GM23338 (cell line): ENCODE results near the gene PKD2. TPM values are rescaled to one million over a fixed set of nuclear protein-coding genes. Genes with fewer than 3 reads are reported as not detected.

ENCODE experiments used
- ATAC-seq: fragments of 200-7000 bp; cut with Tn5 transposase; 3 replicates; pipeline ENCODE4 v1.9.1; 2020
- DNase-seq: peaks from one replicate; pipeline ENCODE4 v3.0.0-alpha.2; 2015; ENCODE audit warnings: low spot score
- H2AFZ ChIP-seq: fragments of 200-600 bp; sonication (generic); 2 replicates; pipeline ENCODE4 v1.8.0; 2016; ENCODE audit warnings: antibody characterized with exemption, mild to moderate bottlenecking, moderate library complexity
- H3F3A ChIP-seq: fragments of 200-600 bp; sonication (generic); replicated peaks from 2 replicates; pipeline ENCODE4 v1.8.0; 2017; ENCODE audit warnings: antibody characterized with exemption, mixed run types, low read depth
- H3K27ac ChIP-seq: fragments of 200-600 bp; sonication (generic); 2 replicates; pipeline ENCODE4 v1.6.1; 2016; ENCODE audit warnings: low read depth
- H3K27me3 ChIP-seq: fragments of 200-600 bp; sonication (generic); 2 replicates; pipeline ENCODE4 v1.8.0; 2016; ENCODE audit warnings: mild to moderate bottlenecking, mixed run types, moderate library complexity; ENCODE audit not compliant: insufficient read depth
- H3K36me3 ChIP-seq: fragments of 200-600 bp; sonication (generic); 2 replicates; pipeline ENCODE4 v1.8.0; 2016; ENCODE audit warnings: mild to moderate bottlenecking; ENCODE audit not compliant: insufficient read depth
- H3K4me1 ChIP-seq: fragments of 200-600 bp; sonication (generic); 2 replicates; pipeline ENCODE4 v1.8.0; 2016; ENCODE audit warnings: mild to moderate bottlenecking, moderate library complexity; ENCODE audit not compliant: insufficient read depth
- H3K4me2 ChIP-seq: fragments of 200-600 bp; sonication (generic); 2 replicates; pipeline ENCODE4 v1.7.1; 2017; ENCODE audit warnings: mixed run types
- H3K4me3 ChIP-seq: fragments of 200-600 bp; sonication (generic); 2 replicates; pipeline ENCODE4 v1.6.1; 2016; ENCODE audit warnings: mixed run types
- H3K79me2 ChIP-seq: fragments of 200-600 bp; sonication (generic); replicated peaks from 2 replicates; pipeline ENCODE4 v1.8.0; 2017; ENCODE audit warnings: mild to moderate bottlenecking; ENCODE audit not compliant: insufficient read depth
- H3K9me2 ChIP-seq: fragments of 200-600 bp; sonication (generic); 2 replicates; pipeline ENCODE4 v1.8.0; 2017; ENCODE audit not compliant: insufficient read depth
- H4K20me1 ChIP-seq: fragments of 200-600 bp; sonication (generic); replicated peaks from 2 replicates; pipeline ENCODE4 v1.8.0; 2017; ENCODE audit warnings: mild to moderate bottlenecking; ENCODE audit not compliant: insufficient read depth
- H3K27ac Mint-ChIP-seq: 2 replicates; pipeline ENCODE4 v1.8.0; 2020; ENCODE audit warnings: inconsistent platforms, mild to moderate bottlenecking, moderate library complexity, mixed read lengths
- H3K27me3 Mint-ChIP-seq: 3 replicates; pipeline ENCODE4 v1.8.0; 2022; ENCODE audit warnings: low read depth, mild to moderate bottlenecking, moderate library complexity, mixed read lengths, inconsistent platforms; ENCODE audit not compliant: insufficient read depth, poor library complexity
- H3K36me3 Mint-ChIP-seq: 3 replicates; pipeline ENCODE4 v1.8.0; 2021; ENCODE audit warnings: low read depth, mild to moderate bottlenecking, inconsistent platforms, moderate library complexity, mixed read lengths
- H3K4me1 Mint-ChIP-seq: 3 replicates; pipeline ENCODE4 v1.8.0; 2020; ENCODE audit warnings: mild to moderate bottlenecking, inconsistent platforms, mixed read lengths
- H3K4me3 Mint-ChIP-seq: 3 replicates; pipeline ENCODE4 v1.8.0; 2021; ENCODE audit warnings: moderate library complexity, mild to moderate bottlenecking, inconsistent platforms, mixed read lengths
- H3K9me3 Mint-ChIP-seq: 3 replicates; pipeline ENCODE4 v1.8.0; 2020; ENCODE audit warnings: moderate library complexity, mild to moderate bottlenecking, inconsistent platforms, mixed read lengths
- CTCF ChIP-seq, 2 experiments: fragments of 200-600 bp in 1 of 2; sonication (generic) in 1 of 2; conservative IDR thresholded peaks; 2 replicates each; pipeline versions ENCODE4 v1.5.1 to v1.6.1; 2016 to 2017; ENCODE audit warnings: antibody characterized with exemption in 2 of 2, low read depth in 2 of 2, mild to moderate bottlenecking in 2 of 2, moderate library complexity in 1 of 2
- ETS1 ChIP-seq: IDR thresholded peaks from 2 replicates; pipeline ENCODE4 v1.6.1; 2016; ENCODE audit warnings: antibody characterized with exemption
- EZH2 ChIP-seq: fragments of 200-600 bp; sonication (generic); IDR thresholded peaks from one replicate; pipeline ENCODE4 v1.8.0; 2017; ENCODE audit warnings: antibody characterized with exemption, mild to moderate bottlenecking, low read depth; ENCODE audit not compliant: unreplicated experiment
- EZH2phosphoT487 ChIP-seq: fragments of 200-600 bp; sonication (generic); IDR thresholded peaks from one replicate; pipeline ENCODE4 v1.8.1; 2018; ENCODE audit warnings: antibody characterized with exemption; ENCODE audit not compliant: unreplicated experiment
- JUNB ChIP-seq: IDR thresholded peaks from one replicate; pipeline ENCODE4 v1.6.1; 2016; ENCODE audit warnings: antibody characterized with exemption; ENCODE audit not compliant: unreplicated experiment
- NANOG ChIP-seq: IDR thresholded peaks from 2 replicates; pipeline ENCODE4 v1.6.1; 2016; ENCODE audit warnings: antibody characterized with exemption, borderline replicate concordance
- POLR2AphosphoS5 ChIP-seq: IDR thresholded peaks from 2 replicates; pipeline ENCODE4 v1.6.1; 2016; ENCODE audit warnings: antibody characterized with exemption, low read depth
- REST ChIP-seq: IDR thresholded peaks from one replicate; pipeline ENCODE4 v1.6.1; 2018; ENCODE audit warnings: antibody characterized with exemption; ENCODE audit not compliant: unreplicated experiment
- STAT1 ChIP-seq: IDR thresholded peaks from one replicate; pipeline ENCODE4 v1.6.1; 2016; ENCODE audit warnings: antibody characterized with exemption; ENCODE audit not compliant: unreplicated experiment
- ZNF114 ChIP-seq: fragments of 250-450 bp; sonication (Bioruptor Pico); IDR thresholded peaks from 2 replicates; pipeline ENCODE4 v1.5.0; 2020; ENCODE audit warnings: mild to moderate bottlenecking, moderate library complexity
- ZNF462 ChIP-seq: fragments of 250-450 bp; sonication (Bioruptor Pico); IDR thresholded peaks from 2 replicates; pipeline ENCODE4 v1.5.0; 2020; ENCODE audit warnings: mild to moderate bottlenecking, moderate library complexity
- polyA plus RNA-seq: library from polyadenylated mRNA; unstranded; fragments of >200 nt; fragmentation: Nextera tagmentation; extraction: Ambion mirVana; gene quantifications from 2 replicates; pipeline ENCODE4 v1.2.1, GENCODE V29; 2016
- total RNA-seq: library from RNA; depleted of rRNA; stranded (reverse); fragments of >200 nt; shearing (Covaris generic); gene quantifications from 2 replicates; pipeline ENCODE4 v1.2.3, GENCODE V29; 2014

Gene PKD2
- total and polyA plus RNA-seq, 2 experiments from 2014 or later: 17.9 to 45.3 TPM

- TF ChIP-seq ZNF462 (CRISPR knock-in tag): no peak
- TF ChIP-seq STAT1: no peak
- TF ChIP-seq EZH2: no peak
- no peak for TF ChIP-seq EZH2phosphoT487
- no peak for TF ChIP-seq NANOG
- TF ChIP-seq POLR2AphosphoS5: no peak
These were observed 71.1 kb downstream of the PKD2 start (continued) for GRCh38 chr4:88078579-88078978.

- H3K79me2 ChIP-seq: no peaks in the 10 kb centered on the region
- no peaks in the 10 kb centered on the region for H3K4me1 ChIP-seq
- no peaks in the 10 kb centered on the region for H3K9me2 ChIP-seq
- ATAC-seq (no peak), DNase-seq (no peak)
- H3K4me2 ChIP-seq: no peak overlapping the region
- no peak overlapping the region for H3K4me3 ChIP-seq
- peaks cover 5% of the 10 kb centered on the region for H3K36me3 ChIP-seq
- Mint-ChIP-seq H3K4me1 (no peaks in the 10 kb centered on the region; the same call in 2 of the 3 replicates), H3K4me3 (no peak overlapping the region), H3K27ac (no peak overlapping the region), H3K27me3 (no peaks in the 10 kb centered on the region), H3K36me3 (peaks cover 3% of the 10 kb centered on the region; the same call in 2 of the 3 replicates), H3K9me3 (no peaks in the 10 kb centered on the region)
- H3K27ac ChIP-seq: no peak overlapping the region
- H4K20me1 ChIP-seq: no peaks in the 10 kb centered on the region
- no peaks in the 10 kb centered on the region for H3F3A ChIP-seq
- no peaks in the 10 kb centered on the region for H3K27me3 ChIP-seq
- H2AFZ ChIP-seq: no peak overlapping the region
- no peak for TF ChIP-seq EZH2
- TF ChIP-seq ZNF114: no peak
- TF ChIP-seq ETS1: no peak
- no peak for TF ChIP-seq STAT1
- no peak for TF ChIP-seq NANOG
- TF ChIP-seq CTCF (conservative IDR thresholded peaks at IDR 0.05; ENCODE audit: low read depth in 2 of 2): no peak
- no peak for TF ChIP-seq JUNB
- TF ChIP-seq POLR2AphosphoS5: no peak
- no peak for TF ChIP-seq REST
These were observed 73.2 kb downstream of the PKD2 start for GRCh38 chr4:88080626-88081025.
